22Rv1 (cell line): ENCODE measurements around the gene QKI.

Source experiments
- H3K27ac ChIP-seq: fragments of 450-650 bp; 2 replicates; pipeline ENCODE4 v1.5.1; 2017
- ZFX ChIP-seq: fragments of 450-650 bp; IDR thresholded peaks from 2 replicates; pipeline ENCODE4 v1.6.1; 2017; ENCODE audit warnings: antibody characterized with exemption, borderline replicate concordance
- TF ChIP-seq, protein P1 (sequence below): fragments of 450-650 bp; IDR thresholded peaks from 2 replicates; pipeline ENCODE4 v1.5.1; 2017; ENCODE audit warnings: mild to moderate bottlenecking

QKI gene

DNA sequence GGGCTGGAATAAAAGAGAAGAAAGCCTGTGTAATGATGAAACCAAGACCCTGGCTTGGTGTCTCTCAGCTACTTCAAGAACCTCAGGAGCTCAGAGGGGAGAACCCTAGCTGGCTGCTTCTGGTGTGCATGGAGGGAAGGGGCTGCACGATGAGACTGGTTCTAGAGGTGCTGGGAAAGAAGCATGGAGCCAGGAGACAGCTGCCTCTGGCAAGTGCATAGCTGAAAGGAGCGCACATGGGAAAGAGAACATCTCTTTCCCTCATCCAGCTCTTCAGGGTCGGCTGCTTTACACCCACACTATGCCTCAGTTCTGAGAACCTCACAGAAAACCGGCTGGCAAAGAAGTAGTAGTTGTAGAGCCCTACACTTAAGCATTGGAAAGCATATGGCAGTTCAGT lies 139.5 kb downstream of the QKI start:
- H3K27ac ChIP-seq = no peak overlapping the region
- no peak for TF ChIP-seq ZFX
- TF ChIP-seq, protein P1, sequence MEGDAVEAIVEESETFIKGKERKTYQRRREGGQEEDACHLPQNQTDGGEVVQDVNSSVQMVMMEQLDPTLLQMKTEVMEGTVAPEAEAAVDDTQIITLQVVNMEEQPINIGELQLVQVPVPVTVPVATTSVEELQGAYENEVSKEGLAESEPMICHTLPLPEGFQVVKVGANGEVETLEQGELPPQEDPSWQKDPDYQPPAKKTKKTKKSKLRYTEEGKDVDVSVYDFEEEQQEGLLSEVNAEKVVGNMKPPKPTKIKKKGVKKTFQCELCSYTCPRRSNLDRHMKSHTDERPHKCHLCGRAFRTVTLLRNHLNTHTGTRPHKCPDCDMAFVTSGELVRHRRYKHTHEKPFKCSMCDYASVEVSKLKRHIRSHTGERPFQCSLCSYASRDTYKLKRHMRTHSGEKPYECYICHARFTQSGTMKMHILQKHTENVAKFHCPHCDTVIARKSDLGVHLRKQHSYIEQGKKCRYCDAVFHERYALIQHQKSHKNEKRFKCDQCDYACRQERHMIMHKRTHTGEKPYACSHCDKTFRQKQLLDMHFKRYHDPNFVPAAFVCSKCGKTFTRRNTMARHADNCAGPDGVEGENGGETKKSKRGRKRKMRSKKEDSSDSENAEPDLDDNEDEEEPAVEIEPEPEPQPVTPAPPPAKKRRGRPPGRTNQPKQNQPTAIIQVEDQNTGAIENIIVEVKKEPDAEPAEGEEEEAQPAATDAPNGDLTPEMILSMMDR = no peak

DNA sequence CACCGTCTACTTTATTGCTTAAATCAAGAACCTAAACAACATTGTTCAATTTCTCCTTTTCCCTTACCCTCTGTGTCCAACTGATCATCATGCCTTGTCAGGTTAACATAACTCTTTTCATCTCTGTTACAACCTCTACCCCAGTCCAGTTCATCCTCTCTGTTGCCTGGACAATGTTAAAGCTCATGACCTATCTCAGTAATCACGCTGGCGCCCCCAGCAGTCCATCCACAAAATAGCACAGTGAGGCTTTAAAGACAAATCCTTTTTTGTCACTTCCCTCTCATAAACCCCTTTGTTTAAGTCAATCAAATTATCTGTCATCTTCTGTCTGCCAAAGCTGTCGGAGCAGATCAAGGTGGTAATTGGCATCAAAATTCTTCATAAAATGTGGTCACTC lies 140.1 kb downstream of the QKI start:
- no peak overlapping the region for H3K27ac ChIP-seq
- TF ChIP-seq, protein P1 = peak; percentile 72
- TF ChIP-seq ZFX = no peak

DNA sequence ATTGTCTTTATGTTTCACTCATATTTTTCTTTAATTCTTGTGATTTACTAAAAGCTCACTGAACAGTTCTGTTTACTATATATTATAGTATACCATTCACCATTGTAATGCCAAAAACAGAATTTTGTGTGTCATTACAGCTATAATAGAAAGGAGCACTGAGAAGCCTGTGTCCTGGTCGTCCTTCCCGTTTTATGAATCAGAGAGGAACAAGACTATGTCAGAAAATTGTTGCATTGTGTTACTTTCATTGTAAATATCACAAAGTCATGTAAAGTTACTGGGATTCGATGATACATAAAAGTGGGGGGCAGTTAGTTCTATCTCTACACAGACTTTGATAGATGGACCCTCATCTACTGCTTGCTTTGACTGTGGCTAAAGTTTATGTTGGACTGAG lies 145.1 kb downstream of the QKI start:
- no peak for TF ChIP-seq ZFX
- TF ChIP-seq, protein P1 = no peak
- no peak overlapping the region for H3K27ac ChIP-seq

DNA sequence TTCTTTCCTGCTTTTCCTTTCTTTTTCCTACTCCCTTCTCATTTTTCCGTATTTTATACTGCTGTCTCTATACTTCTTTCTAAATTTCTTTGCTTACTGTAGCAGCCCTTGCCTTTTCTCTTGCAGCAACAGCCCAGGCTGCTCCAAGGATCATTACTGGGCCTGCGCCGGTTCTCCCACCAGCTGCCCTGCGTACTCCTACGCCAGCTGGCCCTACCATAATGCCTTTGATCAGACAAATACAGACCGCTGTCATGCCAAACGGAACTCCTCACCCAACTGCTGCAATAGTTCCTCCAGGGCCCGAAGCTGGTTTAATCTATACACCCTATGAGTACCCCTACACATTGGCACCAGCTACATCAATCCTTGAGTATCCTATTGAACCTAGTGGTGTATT lies 148.8 kb downstream of the QKI start:
- TF ChIP-seq, protein P1 = no peak
- TF ChIP-seq ZFX = no peak
- H3K27ac ChIP-seq = no peak overlapping the region

DNA sequence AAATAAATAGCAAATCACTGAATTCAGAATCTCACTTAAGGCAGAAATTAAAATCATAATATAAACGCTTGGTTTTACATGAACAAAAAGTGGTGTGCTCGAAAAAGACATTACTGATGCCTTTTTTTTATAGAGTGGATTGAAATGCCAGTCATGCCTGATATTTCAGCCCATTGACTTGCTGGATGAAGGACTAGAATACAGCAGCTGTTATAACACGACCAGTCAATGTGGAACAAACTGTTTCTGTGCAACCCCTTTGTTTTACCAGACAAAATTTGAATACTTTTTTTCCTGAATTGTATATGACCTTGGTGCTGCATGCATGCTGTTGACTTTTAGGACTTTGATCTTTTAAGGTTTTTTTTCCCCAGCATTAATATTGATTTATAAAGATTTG lies 150.0 kb downstream of the QKI start:
- TF ChIP-seq, protein P1 = no peak
- no peak for TF ChIP-seq ZFX

DNA sequence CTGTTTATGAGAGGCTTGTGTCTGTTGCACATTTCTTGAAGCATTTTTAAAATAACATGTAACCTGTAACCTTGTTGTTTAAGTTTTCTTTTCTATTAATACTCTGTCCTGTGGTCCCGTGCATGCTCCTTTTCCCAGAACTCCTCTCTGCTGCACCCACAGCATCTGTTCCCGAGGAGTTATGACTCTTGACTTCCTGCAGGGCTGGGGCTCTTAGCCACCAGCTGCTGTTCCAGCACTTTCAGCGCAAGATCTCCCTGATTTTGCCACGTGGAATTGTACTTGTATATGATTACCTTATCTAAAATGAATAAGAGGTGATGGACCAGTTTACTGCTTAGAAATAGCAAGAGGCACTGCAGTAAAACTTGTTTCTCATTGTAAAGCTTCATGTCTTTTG lies 150.6 kb downstream of the QKI start:
- H3K27ac ChIP-seq = no peak overlapping the region
- no peak for TF ChIP-seq ZFX
- TF ChIP-seq, protein P1 = no peak

More for the DNA sequence above, 150.0 kb downstream of the QKI start:
- H3K27ac ChIP-seq = no peak overlapping the region

DNA sequence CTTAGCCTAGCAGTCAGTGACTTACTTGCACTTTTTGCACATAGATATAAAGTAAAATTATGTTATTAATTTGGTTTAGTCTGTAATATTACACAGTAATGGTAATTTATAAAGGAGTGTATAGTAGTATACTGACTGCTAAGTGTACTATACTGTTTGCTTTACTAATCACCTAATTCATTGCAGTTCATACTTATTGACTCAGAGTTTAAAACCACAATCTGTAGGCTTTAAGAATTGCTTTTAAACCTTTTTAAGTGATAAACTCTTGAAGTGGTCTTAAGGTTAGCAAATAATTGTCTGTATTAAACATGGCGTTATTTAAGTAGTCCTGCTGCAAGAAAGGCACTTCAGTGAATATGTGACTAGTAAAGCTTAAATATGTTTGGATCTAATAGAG lies 151.5 kb downstream of the QKI start:
- no peak for TF ChIP-seq ZFX
- TF ChIP-seq, protein P1 = no peak
- no peak overlapping the region for H3K27ac ChIP-seq
